Mesothelial cell of epicardium (in vitro differentiated cells): ENCODE results near the gene GGT7. TPM values are rescaled to one million over a fixed set of nuclear protein-coding genes. Genes with fewer than 3 reads are reported as not detected.

Experiments used
- DNase-seq, 2 experiments: peaks; one replicate each; pipeline ENCODE4 v3.0.0; 2021; ENCODE audit warnings: low spot score in 2 of 2; ENCODE audit not compliant: unreplicated experiment in 2 of 2
- H3K27ac Mint-ChIP-seq: 2 replicates; pipeline ENCODE4 v1.8.0; 2021; ENCODE audit warnings: mixed read lengths
- H3K27me3 Mint-ChIP-seq: 2 replicates; pipeline ENCODE4 v1.8.0; 2021; ENCODE audit warnings: low read depth, mixed read lengths
- H3K36me3 Mint-ChIP-seq: 2 replicates; pipeline ENCODE4 v1.8.0; 2021; ENCODE audit warnings: mixed read lengths
- H3K4me1 Mint-ChIP-seq: 2 replicates; pipeline ENCODE4 v1.8.0; 2021; ENCODE audit warnings: mixed read lengths
- H3K4me3 Mint-ChIP-seq: 2 replicates; pipeline ENCODE4 v1.8.0; 2021; ENCODE audit warnings: mild to moderate bottlenecking, moderate library complexity, mixed read lengths
- H3K9me3 Mint-ChIP-seq: 2 replicates; pipeline ENCODE4 v1.8.0; 2021; ENCODE audit warnings: mixed read lengths
- total RNA-seq: library from RNA; stranded (reverse); gene quantifications from 3 replicates; pipeline ENCODE4 v1.2.1, GENCODE V29; 2021
- TF ChIP-seq, protein P1 (sequence below): fragments of 200-600 bp; sonication (generic); IDR thresholded peaks from one replicate; pipeline ENCODE4 v1.5.0; 2021; ENCODE audit warnings: antibody characterized with exemption; ENCODE audit not compliant: unreplicated experiment

GGT7 gene
- total RNA-seq, 1 donor from 2014 or later = 35.9 TPM

DNA sequence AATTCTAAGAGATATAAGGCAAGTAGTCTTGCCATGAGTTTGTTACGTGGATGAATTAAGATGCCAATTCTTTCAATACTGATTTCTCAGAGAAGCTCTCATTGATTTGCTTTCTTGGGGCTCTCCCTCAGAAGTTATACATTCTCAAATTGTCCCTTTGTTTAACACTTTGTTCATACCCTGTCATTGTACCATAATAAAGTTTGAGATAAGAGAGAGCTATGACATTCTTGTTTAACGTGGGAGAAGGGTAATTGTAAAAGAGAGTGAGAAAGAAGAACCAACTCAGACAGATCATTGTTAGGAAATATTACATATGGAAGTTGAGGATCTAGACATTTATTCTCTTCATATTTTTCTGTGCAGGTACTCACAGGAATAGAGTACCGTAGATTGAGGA is 22.8 kb upstream of the GGT7 start:
- TF ChIP-seq, protein P1, sequence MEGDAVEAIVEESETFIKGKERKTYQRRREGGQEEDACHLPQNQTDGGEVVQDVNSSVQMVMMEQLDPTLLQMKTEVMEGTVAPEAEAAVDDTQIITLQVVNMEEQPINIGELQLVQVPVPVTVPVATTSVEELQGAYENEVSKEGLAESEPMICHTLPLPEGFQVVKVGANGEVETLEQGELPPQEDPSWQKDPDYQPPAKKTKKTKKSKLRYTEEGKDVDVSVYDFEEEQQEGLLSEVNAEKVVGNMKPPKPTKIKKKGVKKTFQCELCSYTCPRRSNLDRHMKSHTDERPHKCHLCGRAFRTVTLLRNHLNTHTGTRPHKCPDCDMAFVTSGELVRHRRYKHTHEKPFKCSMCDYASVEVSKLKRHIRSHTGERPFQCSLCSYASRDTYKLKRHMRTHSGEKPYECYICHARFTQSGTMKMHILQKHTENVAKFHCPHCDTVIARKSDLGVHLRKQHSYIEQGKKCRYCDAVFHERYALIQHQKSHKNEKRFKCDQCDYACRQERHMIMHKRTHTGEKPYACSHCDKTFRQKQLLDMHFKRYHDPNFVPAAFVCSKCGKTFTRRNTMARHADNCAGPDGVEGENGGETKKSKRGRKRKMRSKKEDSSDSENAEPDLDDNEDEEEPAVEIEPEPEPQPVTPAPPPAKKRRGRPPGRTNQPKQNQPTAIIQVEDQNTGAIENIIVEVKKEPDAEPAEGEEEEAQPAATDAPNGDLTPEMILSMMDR = no peak
- Mint-ChIP-seq H3K4me1 (peaks cover 7% of the 10 kb centered on the region), H3K36me3 (peaks cover 11% of the 10 kb centered on the region), H3K9me3 (no peaks in the 10 kb centered on the region), H3K27me3 (no peaks in the 10 kb centered on the region), H3K4me3 (no peak overlapping the region), H3K27ac (peak overlapping the region; percentile 21)
- DNase-seq = no peak

DNA sequence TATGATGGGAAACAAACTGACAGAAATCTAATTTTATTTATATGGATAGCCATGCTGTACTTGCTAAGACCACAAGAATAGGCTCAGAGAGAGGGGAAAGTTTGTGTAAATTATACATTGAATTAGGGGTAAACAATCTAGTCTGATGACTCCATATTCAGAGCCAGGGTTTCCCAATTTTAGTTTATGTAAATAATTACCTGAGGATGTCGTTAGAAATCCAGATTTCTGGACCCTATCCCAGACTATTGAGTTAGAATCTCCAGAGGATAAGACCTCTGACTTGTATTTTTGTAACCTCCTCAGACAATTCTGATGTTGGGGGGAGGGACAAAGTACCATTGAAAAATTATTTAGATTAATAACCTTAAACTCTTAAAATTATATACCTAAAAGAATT is 22.1 kb upstream of the GGT7 start:
- peaks cover 7% of the 10 kb centered on the region for H3K4me1 Mint-ChIP-seq

DNA sequence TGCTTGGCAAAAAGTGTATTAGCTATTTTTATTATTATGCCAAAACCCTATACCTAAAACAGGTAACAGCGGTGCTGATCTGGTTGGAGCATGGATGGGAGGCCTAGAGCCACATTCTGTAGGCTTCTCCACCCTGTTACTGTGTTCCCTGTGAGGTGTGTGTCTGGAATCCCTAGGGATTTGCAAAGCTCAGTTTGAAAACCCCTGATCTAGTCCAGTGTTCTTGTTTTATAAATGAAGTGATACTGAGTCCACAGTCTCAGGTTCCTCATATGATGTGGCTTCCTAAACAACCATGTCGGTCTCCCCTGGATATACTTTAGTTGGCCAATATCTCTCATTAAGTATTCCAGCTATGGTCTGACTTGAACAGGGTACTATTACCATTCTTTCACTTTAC is 20.0 kb upstream of the GGT7 start:
- TF ChIP-seq, protein P1 = no peak
- no peak overlapping the region for H3K4me3 Mint-ChIP-seq
- H3K36me3 Mint-ChIP-seq = peaks cover 9% of the 10 kb centered on the region
- peaks cover 7% of the 10 kb centered on the region for H3K4me1 Mint-ChIP-seq
- peaks cover 5% of the 10 kb centered on the region for H3K9me3 Mint-ChIP-seq
- H3K27me3 Mint-ChIP-seq = no peaks in the 10 kb centered on the region
- H3K27ac Mint-ChIP-seq = no peak overlapping the region
- DNase-seq = no peak

More for the DNA sequence above, 22.1 kb upstream of the GGT7 start:
- TF ChIP-seq, protein P1 = no peak
- H3K36me3 Mint-ChIP-seq = peaks cover 8% of the 10 kb centered on the region
- H3K27me3 Mint-ChIP-seq = no peaks in the 10 kb centered on the region
- no peak overlapping the region for H3K4me3 Mint-ChIP-seq
- H3K27ac Mint-ChIP-seq = no peak overlapping the region
- H3K9me3 Mint-ChIP-seq = no peaks in the 10 kb centered on the region
- no peak for DNase-seq

DNA sequence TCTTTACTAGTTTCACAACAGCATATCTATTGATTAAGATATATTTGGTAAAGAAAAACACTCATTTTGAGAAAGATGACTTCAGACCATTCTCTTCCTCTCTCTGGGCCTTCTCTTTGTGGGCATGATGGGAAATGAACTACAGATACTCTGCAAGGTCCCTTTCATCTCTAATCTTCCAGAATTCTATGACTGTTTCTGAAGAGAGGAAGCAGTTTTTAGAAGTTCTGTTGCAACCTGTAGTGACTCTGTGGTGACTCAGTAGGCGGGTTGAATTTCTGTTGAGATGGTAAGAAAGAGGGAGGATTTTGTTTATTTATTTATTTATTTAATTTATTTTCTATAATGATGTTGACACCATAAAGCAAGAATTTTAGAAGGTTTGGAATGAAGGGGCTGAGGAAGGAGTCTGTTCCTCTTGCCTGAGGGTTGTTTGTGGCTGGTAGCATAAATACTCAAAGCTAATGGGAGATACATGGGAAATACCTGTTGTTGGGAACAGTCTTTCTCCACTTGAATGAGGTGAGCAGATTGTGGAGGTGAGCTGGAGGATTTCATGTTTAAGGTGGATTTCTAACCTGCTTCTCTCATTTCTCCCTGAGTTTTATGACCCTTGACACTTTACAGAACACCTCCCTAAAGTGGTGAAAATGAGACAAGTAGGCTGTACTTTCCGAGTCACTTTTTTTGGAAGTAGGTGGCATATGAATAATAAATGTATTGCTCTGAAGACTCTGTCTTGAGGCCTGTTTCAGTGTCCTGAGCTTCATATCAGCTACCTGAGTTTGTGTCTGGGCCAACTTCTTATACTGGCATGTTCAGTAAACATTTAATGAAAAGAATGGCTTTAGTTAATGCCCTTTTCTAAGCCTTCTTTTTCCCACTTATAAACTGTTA is 18.8 kb upstream of the GGT7 start:
- Mint-ChIP-seq H3K27me3 (no peaks in the 10 kb centered on the region), H3K36me3 (peaks cover 10% of the 10 kb centered on the region), H3K27ac (no peak overlapping the region), H3K4me3 (no peak overlapping the region), H3K4me1 (peaks cover 7% of the 10 kb centered on the region), H3K9me3 (peaks cover 5% of the 10 kb centered on the region)
- TF ChIP-seq, protein P1 = no peak
- no peak for DNase-seq

DNA sequence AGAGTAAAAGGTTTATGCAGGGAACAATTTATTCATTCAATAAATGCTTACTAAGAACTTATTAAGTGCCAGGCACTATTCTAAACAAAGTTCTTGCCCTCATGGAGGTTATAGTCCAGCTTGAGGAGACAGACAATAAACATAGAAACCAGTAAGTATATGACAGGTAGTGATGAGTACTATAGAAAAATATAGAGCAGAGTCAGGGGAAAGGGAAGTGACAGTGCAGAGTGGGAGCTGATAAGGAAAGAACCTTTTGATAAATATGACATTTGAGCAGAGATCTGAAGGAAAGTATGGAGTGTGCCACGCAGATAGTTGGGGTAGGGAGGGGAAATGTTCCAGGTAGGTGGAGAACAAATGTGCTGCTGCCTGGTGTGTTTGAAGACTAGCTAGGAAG is 15.8 kb upstream of the GGT7 start:
- Mint-ChIP-seq H3K4me3 (no peak overlapping the region), H3K27ac (no peak overlapping the region), H3K9me3 (peaks cover 5% of the 10 kb centered on the region), H3K27me3 (no peaks in the 10 kb centered on the region), H3K36me3 (peaks cover 15% of the 10 kb centered on the region), H3K4me1 (no peaks in the 10 kb centered on the region)
- TF ChIP-seq, protein P1 = no peak
- DNase-seq = no peak
